GM19455 (cell line): ENCODE results near the gene TTYH3.
A peak's percentile ranks its signal among the peaks of the same experiment; 100 is the strongest.

ENCODE experiments used
- ATAC-seq: cut with Tn5 transposase; IDR thresholded peaks from one replicate; pipeline ENCODE4 v1.9.1; 2021; ENCODE audit not compliant: unreplicated experiment

The TTYH3 gene

DNA sequence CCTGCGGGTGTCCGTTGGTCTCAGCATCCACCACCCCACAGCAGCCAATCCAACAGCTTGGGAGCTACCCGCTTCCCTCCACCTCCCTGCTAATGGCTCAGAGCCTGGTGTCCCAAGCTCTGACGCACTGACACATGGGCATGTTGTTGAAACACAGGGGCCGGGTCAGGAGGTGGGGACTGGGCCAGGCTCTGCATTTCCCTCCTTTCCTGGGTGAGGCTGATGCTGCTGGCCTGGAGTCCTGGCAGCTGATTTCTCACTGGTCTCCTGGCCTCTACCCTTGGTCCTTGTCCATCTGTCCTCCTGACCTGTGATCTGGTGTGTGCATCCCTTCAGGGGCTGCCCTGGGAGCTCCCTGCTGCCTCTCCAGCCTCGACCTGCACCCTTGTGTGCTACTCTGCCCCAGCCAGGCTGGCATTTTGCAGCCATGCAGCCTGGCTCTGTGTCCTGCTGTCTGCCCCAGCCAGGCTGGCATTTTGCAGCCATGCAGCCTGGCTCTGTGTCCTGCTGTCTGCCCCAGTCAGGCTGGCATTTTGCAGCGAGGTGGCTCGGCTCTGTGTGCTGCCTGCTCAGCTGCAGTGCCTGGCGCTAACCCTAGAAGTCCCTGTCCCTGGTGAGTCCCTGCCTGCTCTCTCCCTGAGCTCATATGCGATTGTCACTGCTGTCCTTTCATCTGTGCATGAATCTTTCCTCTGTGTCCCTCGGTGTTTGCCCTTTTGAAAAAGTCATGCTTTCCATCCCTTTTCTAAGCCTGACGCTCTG is 70.2 kb downstream of the TTYH3 start:
- no peak for ATAC-seq

DNA sequence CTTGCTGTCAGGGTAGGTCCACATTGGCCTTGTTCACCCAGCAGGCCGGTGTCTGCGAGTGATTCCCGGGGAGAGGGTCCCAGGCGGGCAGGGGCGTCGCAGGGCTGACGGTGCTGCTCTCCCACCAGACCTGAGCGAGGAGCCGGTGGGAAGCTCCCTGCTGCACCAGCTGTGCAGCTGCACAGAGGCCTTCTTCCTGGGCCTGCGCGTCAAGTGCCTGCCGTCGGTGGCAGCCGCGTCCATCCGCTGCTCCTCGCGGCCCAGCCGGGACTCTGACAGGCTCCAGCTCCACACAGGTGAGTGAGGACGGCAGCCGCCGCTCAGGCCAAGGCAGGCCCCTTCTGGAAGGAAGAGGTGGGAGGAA is 70.8 kb downstream of the TTYH3 start:
- no peak for ATAC-seq

DNA sequence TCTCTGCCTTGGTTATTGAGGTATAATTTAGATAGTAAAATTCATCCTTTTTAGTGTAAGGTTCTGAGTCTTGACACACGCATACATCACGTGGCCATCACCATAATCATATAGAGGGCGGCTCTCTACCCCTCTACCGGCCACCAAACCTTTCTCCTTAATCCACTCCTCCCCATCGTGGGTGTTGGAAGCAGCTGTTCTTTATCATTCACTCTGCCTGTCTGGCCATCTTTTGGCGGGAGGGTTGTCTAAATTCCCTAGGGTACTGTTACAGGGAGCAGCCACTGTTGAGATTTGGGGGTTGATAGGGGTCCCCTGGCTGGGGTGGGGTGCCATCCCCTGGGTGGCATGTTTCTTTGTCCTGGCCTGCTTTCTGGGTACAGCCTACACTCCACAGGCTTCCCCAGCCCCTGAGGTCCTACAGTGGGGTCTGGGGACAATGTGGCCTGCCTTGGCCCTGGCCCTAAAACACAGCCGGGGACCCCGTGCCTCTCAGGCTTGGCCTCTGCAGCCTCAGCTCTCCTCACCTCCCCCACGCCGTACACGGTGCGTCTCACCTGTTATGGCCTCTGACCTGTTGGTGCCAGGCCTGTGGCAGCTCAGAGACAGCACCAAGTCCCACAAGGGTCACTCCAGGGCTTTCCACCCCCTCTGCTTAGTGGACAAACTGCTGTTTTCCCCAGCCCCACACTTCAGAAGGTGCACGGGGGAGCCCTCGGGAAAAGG is 73.7 kb downstream of the TTYH3 start:
- ATAC-seq, result no peak

DNA sequence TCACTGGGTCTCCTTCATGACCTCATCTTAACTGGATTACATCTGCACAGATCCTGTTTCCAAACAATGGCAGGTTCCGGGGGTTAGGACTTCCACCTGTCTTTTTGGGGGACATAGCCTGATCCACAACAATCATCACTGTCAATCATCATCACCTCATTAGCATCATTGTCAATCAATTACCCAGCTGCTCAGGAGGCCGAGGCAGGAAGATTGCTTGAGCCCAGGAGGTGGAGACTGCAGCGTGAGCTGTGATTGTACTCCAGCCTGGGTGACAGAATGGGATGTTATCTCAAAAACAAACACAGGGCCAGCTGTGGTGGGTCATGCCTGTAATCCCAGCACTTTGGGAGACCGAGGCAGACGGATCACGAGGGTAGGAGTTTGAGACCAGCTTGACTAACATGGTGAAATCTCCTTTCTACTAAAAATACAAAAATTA is 74.9 kb downstream of the TTYH3 start:
- ATAC-seq, result no peak

DNA sequence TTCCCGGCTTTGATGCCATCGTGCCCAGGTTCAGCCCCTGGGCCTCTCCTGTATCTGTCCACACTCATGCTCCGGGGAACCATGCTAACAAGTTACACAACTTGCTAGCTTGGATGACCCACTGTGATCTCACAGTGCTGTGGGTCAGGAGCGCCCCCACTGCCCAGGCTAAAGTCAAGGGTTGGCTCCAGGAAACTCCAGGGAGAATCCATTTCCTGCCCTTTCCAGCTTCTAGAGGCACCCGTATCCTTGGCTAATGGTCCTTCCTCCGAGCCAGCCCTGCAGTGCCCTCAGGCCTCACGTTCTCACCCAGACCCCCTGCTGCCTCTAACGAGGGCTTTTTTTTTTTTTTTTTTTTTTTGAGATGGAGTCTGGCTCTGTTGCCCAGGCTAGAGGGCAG is 75.7 kb downstream of the TTYH3 start:
- ATAC-seq, result no peak

DNA sequence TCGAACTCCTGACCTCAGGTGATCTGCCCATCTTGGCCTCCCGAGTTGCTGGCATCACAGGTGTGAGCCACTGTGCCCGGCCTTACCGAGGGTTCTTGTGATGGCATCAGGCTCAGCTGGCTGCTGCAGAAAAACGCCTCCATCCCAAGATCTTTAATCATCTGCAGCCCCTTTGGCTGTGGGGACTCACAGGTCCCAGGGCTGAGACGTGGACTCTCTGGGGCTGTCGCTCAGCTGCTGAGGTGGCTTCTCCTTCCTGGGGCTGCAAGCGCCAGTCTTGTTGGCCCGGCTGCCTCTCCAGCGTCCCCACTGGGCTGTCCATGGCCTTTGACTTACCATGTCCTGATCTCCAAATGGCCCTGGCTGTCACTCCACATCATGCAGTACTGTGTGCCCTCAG is 76.3 kb downstream of the TTYH3 start:
- no peak for ATAC-seq

DNA sequence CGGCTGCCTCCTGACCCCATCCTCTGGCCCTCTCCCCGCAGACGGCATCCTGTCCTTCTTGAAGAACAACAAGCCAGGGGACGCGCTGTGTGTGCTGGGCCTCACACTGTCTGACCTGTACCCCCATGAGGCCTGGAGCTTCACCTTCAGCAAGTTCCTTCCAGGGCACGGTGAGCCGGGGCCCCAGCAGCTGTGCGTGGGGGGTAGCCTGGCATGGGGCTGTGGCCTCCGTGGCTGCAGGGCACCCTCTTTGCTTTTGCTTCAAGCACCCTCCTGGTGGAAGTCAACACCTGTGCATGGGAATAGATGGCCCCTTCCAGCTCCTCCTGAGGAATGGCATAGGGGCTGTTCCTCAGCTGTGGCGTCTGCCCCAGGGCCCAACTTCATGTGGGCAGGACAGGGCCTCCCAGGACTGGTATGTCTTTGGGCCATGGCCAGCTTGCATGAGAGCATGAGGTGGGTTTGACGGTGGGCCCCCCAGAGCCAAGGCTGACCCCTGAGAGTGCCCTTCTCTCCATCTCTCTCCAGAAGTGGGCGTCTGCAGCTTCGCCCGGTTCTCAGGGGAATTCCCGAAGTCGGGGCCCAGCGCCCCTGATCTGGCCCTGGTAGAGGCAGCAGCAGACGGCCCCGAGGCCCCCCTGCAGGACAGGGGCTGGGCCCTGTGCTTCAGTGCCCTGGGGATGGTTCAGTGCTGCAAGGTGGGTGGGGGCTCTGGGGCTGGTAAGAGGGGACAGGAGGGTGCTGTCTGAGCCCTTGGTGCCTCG is 76.9 kb downstream of the TTYH3 start:
- no peak for ATAC-seq

DNA sequence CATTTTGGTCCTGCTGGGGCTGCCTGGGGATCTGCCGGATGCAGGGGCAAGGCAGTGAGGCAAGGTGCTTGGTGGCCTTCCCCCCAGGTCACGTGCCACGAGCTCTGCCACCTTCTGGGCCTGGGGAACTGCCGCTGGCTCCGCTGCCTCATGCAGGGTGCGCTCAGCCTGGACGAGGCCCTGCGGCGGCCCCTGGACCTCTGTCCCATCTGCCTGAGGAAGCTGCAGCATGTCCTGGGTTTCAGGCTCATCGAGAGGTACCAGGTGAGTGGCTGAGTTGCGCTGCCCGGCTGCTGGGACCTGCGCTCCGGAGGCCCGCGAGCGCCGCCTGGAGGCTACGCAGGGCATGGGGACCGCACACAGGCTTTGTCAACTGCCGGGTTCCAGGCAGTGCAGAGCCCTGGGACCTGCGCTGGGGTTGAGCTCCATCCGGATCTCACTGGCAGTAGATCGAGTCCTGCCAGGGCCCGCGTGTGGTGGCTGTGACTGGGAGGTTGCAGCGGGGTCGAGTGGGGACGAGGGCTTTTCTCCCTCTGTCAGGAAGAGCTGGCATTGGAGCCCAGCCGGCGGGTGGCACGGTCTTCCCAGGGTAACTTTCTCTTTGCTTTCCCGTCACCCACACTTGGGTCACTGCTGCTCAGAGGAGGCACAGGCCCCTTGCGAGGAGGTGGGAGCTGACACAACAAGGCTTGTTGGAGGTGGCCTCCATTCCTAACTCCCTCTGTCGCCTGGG is 77.9 kb downstream of the TTYH3 start:
- peak; percentile 81 for ATAC-seq

DNA sequence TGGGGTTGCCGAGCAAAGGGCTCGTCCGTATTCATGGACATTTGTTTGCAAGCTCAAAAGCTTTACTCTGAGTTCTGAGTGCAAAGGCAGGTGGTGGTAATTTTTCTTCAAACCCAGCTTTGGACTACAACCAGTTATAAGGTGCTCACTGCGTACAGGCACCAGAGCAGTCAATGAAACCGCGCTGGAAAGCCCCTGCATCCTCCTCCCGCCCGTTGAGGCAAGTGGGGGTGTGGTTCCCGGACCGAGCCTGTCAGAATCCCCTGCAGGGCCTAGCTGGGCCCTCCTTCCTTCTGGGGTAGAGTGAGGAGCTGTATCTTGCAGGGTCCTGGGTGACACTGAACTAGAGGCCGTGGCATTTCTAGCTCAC is 78.5 kb downstream of the TTYH3 start:
- peak; percentile 50 for ATAC-seq

DNA sequence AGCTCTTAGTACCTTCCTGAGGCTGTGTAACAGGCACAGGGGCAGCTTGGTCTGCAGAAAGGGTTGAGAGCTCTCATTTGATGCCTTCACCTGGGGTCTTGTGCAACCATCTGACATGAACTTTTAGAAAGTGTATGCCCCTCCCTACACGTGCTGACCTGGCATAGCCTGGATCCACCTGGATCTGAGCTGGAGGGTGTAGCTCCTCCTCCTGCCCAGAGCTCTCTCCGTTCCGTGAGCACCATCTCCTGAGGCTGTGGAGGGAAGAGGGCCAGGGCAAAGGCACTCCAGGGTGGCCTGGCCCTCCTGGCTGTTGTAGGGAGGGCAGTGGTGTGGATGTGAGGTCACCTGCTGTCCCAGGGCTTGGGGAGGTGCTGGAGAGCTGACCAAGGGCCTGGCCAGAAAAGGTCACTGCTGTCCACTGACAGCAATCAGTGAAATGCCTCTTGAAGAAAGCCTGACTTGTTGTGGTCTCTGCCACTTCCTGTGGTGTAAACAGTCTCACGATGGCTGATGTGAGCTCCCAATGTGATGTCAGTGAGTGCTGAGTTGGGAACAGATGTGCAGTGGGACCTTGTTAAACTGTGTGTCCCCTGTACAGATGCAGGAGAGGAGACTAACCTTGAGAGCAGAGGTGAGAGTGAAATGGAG is 79.2 kb downstream of the TTYH3 start:
- ATAC-seq, result peak; percentile 30

DNA sequence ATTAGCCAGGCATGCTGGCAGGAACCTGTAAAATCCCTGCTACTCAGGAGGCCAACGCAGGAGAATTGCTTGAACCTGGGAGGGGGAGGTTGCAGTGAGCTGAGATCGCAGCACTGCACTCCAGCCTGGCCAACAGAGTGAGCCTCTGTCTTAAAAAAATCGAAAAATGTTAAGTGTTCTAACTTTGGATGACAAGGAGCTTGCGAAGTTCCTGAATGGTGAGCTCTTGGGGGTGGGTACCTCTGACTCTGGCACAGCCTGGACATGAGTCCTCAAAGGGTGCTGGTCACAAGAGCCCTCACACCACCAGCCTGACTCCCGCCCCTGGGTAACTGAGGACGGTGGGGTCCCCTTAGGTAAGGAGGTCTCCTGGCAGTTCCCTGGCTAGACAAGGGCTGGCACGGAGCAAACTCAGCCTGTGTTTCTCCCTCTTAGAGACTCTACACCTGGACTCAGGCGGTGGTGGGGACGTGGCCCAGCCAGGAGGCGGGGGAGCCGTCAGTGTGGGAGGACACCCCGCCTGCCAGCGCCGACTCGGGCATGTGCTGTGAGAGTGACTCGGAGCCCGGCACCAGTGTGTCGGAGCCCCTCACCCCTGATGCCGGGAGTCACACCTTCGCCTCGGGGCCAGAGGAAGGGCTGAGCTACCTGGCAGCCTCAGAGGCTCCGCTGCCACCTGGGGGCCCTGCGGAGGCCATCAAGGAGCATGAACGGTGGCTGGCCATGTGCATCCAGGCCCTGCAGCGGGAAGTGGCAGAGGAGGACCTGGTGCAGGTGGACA is 80.3 kb downstream of the TTYH3 start:
- ATAC-seq, result no peak

DNA sequence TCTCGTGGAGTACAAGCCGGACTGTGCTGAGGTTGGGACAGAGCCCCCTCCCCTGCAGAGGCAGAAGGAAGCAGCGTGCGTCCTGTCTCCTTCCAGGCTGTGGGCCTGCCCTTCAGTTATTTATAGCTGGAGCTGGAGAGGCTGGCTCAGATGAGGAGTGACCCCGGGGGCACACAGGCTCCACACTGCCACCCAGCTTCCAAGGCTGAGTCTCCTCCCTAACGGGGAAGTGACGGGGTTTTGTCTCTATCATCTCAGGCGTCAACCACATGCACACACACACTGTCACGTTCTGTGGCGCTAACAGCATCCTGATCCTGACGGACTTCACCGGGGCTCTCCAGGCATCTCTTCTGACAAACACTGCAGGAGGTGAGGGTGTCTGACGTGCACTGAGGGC is 81.6 kb downstream of the TTYH3 start:
- no peak for ATAC-seq

DNA sequence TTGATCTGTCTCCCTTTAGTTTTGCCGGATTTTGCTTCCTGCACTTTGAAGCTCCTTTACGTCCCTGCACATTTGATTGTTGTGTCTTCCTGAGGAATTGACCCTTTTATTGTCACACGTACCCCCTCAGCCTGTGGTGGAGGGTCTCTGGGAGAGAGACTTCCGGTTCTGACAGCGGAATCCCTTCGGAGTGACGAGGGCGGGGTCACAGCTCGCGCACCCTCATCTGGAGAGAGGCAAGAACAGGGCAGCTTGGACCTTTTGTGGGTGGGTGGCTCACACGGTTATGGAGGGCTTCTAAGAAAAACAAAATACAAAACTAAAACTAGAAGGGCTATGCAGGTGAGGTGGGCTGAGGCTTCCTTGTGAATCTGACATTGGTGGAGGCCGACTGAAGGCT is 82.2 kb downstream of the TTYH3 start:
- ATAC-seq, result no peak
